Dermis blood vessel endothelial cell (primary cell): ENCODE measurements around the gene KCNC1. TPM values are rescaled to one million over a fixed set of nuclear protein-coding genes. Genes with fewer than 3 reads are reported as not detected.

Source experiments
- DNase-seq: peaks from one replicate; pipeline ENCODE4 v3.0.0; 2010
- total RNA-seq: library from RNA; depleted of rRNA; stranded (reverse); fragments of >200 nt; gene quantifications from 2 replicates; pipeline ENCODE4 v1.2.3, GENCODE V29; 2014

KCNC1 gene
- total RNA-seq, 1 donor from 2014 or later: not detected

DNA sequence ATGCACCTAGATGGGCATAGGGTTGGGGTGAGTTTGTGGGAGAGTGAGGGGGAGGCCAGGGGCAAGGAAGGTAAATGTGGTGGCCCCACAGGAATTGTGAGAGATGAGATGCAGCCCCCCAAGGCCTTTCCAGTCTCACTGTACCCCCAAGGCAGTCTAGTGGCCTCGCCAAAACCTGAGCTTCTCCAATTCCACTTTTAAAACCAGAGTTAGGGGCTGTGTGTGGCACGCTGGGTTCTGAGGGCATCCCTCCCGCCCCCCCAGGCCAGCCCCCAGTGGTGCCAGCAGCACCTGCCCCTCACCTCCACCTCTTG lies 40.4 kb downstream of the KCNC1 start:
- DNase-seq: no peak

DNA sequence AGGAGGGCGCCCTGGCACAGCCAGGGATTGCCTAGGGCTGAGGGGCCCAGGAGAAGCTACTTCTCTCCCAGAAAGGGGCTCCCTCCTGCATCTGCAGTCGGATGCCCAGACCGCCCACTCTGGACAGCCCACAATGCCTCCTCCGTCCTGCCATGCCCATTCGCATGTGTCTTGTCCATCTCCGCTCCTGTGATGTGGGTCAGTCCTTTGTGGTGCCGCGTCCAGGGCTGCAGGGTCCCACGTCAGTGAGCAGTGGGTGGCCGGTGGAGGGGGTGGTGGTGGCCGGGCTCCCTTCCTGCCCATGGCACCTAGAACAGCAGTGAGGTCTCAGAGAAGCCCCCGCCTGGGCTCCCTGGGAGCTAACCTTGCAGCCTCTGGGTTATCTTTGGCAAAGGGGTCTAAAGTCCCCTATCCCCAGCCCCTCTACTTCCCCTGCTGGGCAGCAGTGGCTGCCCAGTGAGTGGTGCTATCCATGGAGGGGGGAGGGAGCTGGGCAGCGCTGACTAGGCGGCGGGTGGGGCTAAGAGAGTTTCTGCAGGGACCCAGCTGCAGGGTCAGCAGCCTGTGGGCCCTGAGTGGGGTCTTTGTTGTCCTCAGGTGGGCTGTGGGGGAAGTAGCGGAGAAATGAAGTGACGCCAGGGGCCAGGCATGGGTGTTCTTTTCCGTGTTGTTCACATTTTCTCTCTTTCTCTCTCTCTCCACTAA lies 41.1 kb downstream of the KCNC1 start:
- no peak for DNase-seq

DNA sequence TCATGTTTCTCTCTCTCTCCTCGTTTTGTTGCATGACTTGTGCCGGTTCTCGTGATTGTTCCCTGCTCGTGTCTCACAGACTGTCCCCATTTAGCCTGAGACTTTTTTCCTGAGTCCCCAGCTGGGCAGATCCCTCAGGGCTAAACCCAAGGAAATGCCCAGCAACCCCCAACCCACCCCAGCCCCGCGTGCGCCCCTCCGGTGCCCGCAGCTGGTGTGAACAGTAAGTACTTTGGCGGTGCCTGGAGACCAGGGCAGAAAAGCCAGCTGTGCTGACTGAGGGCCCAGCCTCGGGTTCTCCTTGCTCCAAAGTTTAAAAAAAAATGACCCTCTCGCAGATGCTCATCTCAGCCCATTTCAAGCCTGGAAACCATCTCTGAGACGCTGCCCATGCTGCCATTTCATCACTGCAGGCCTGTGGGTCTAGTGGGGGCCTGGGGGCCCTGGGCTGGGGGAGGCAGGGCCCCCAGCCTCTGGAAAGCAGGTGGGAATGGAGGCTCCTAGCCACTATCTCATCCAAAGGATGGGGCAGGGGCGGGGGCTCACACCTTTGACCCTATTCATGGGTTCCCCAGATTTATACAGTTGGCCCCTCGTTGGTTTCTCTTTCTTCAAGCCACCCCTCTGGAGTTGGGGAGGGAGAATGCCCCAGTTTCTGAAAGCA lies 41.8 kb downstream of the KCNC1 start:
- no peak for DNase-seq

DNA sequence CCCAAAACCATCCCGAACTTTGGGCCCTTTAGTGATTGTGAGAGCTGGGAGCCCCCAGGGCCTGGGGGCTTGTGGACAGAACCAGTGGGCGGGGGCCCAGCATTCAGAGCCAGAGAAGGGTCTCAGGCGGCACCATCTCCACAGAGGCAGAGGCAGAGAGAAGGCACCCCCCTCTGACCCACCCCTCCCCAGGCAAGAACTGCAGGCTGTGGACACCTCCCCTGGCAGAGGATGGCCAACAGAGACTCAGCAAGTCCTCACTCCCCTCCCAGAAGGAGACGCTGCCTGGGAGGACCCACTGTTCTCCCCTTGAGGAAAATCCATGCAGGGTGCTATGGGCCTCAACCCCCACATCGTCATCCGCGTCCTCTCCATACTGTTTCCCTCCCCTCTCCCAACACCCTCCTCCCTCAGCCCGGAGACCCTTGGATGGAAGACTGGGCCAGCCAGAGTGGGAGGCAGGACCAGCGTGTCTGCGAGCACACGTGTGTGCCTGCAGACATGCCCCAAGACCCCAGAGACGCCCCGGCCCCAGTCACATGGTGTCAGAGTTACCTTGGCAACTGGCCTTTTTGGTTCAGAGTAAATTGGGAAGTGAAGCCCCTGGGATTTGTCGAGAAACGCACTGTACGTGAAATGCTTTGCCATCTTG lies 42.6 kb downstream of the KCNC1 start:
- no peak for DNase-seq

DNA sequence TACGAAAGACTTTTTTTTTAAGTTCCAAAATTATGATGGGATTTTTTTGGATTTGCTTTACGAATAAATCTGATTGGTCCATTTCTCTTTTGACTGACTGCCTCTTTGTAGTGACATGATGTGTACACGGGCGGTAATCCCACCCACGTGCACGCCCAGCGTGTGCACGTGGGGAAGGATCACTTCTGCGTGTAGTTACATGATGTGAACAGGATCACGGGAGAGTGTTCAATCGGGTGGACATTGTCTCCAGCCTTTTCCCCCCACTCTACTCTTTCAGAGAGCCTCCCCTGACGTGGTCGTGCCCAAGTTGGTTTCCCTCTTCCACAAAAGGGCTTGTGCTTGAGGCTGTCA lies 43.1 kb downstream of the KCNC1 start:
- DNase-seq: no peak

DNA sequence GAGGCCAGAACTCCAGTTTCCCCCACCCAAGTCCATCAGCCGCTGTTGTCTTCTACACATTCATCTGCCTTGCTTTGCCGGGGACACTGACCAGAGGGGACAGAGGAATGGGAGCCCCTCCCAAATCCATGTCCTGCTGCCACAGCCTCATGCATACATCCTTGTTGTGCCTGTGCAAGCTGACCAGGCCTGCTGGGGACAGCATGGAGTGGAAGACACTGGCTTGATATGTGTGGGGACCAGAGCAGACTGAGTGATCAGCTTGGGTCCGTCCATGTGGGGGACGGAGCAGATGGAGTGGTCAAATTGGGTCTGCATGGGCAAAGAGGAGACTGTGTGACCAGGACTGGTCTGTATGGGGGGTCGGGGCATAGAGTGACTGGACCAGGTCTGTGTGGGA lies 43.8 kb downstream of the KCNC1 start:
- no peak for DNase-seq

DNA sequence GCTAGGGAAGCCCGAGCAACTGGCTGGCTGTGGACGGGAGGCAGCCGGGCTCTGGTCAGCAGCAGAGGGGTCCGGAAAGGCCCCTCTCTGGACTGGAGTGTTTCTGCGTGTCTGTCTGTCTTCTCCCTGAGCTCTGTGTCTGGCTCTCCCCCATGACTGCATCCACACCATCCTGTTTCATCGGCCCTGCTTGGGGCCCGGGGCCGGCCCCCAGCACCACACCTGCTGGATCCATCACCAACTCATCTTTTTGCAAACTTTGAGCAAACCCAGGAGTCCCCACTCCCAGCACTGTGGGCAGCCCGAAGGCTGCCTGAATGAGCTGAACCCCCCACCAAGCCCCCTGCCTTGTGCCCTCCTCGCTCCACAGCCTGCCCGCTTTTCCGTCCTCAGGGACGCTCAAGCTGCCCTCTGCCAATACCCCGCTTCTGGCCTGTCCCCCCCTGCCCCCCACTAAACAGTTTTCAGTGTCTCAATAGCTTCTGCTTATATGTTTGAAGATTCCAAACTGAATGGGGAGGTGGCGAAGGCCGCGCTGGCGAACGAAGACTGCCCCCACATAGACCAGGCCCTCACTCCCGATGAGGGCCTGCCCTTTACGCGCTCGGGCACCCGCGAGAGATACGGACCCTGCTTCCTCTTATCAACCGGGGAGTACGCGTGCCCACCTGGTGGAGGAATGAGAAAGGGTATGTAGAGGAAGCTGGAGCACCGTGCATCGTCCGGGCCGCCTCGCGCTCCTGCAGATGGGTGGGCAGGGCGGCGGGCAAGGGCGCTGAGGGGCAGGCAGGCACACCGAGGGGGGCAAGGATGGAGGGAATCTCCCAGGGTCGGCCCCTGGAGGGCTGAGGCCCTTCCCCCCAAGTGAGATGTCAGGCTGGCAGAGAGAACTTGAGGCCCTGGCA lies 44.6 kb downstream of the KCNC1 start:
- DNase-seq: no peak

DNA sequence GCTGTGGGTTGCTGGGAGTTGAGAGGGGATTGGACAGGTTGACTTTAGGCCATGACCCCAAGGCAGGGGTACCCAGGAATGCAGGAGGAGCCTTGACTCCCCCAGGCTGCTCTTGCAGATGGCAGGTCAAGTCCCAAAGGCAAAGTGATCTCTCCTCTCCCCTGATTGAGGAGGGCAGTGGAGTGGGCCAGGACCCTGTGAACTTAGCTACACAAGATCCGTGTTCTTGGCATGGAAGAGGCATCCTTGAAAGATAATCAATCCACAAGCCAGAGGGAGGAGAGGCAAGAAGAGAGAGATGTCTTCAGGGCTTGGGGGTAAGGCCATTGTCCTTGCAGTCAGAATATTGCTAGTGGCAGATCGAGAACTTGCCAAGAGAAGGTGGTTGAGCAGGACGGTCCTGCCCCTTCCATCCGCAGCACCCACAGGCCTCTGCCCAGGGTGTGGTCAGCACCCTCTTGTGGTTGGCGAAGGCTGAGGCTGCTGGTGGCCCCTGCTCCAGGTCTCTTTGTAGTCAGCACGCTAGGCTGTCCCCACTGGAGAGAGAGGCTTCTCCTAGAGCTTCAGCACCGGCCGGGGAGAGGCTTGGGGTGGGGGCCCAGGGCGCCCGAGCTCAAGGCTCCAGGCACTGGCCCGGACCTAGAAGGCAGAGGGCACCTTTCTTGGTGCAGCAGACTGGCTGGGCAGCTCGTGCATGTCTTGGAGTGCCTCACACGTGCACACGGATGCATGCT lies 45.4 kb downstream of the KCNC1 start:
- DNase-seq: no peak

DNA sequence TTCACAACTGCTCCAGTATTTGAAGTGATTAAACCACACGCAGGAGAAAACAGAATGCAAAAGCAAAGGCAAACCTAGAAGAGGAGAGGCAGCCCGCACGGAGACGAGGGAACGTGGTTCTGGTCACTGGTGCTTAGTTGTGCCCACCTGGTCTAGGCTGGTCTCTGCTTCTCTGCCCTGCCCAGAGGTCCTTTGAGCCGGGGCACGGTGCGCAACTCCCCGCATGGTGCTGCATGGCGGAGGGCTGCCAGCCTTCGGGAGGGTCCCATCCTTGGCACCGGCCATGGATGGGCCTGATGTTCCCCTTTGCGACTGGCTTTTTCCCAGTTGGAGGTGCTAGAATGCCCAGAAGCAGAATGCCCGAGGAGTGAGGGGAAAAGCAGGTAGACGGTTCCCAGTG lies 46.1 kb downstream of the KCNC1 start:
- no peak for DNase-seq

DNA sequence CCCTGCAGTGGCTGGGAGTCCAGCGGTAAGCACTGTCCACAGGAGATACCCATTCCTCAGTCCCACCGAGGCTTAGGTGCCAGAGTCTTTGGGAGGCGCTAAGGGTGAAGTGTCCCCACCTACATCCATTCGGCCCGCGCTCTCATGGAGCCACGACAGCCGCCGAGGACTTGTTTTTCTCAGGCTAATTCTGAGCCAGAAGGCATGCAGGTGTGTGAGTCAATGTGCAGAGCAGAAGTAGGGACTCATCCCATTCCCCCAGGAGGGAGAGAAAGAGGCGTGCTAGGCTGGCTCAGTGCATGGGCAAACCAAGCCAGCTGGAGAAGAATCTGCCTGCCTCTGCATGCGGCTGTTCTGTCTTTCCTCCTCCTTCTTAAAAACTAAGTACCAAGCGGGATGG lies 46.6 kb downstream of the KCNC1 start:
- no peak for DNase-seq

DNA sequence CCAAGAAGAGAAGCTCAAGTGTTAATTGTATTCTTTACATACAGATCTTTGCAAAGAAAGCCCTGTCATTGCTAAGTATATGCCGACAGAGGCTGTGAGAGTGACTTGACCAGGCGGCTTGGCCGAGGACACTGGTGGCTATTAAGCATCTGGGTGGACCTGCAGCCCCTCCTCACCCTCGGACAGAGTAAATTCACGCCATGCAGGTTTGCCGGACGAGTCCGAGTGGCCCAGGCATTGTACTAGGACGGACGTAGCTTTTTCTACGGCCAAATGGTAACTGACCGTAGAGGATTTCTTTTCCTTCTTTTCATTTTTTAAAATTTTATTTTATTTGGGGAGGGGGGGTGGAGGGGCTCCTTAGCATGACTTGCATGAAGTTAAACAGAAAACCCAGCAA lies 47.0 kb downstream of the KCNC1 start:
- DNase-seq: no peak

DNA sequence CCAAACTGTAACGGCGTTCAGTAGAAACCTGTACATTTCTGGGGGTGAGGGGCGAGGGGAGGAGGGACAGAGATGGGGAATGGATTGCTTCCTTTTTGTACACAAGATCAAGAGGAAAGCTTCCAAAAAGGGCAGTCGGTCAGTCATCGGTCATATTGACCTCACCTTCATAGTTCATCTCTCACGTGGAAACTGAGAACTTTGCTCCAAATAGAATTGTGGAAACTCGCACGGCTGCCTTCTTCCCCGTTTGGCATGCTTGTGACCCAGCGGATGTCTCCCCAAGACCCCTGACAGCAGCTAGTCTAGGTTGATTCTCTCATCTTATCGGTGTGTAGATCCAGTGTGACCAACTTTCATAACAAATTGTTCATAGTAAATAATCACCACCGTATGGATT lies 47.6 kb downstream of the KCNC1 start:
- DNase-seq: no peak

DNA sequence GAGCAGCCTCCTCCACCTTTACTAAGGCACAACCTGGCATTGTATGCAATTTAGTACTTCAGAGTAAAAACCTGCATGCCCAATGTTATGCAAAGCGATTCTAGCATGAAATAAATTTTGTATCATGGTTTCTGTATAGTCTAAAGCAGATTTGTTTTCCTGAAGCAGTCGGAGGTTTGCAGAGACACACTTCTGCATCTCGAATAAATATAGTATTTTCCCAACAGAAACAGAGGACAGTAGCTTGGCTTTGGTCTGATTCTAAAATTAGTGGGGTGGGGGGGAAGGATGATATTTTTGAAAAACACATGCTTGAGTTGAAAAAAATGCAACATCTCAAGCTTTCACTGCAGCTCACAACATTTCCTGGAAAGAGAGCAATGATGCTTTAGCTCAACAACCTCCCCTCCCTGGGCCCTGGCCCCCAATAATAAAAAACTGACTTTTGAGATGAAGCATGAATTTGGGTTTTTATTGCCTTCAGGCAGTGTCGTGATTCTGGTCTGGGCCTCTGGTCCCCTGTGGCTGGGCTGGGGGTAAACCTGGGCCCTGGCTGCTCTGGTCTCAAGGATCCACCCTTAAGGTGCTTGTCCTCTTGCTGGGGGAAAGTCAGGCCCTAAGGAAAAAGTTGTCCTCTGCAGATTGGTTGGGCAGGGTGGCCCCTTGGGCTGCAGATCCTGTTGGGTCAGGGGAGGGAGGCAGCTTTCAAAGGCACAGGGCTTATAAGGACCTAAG lies 48.2 kb downstream of the KCNC1 start:
- DNase-seq: no peak

DNA sequence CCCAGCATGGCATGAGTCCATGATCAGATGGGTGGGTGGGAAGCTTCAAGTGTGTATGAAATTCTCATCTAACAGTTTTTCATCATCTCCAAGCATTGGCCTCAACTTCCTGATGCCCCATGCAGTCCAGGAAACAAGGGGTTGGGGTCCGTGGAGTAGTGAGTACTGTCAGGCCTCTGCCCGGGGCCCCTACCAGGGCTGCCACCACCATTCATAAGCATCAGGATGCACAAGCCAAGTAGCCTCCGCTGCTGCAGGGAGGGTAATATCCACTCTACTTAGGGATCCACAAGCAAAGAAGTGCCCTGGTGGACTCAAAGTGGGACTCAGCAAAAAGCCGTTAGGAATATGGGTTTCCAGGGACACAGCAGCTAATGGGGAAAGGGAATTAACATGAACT lies 49.3 kb downstream of the KCNC1 start:
- no peak for DNase-seq

DNA sequence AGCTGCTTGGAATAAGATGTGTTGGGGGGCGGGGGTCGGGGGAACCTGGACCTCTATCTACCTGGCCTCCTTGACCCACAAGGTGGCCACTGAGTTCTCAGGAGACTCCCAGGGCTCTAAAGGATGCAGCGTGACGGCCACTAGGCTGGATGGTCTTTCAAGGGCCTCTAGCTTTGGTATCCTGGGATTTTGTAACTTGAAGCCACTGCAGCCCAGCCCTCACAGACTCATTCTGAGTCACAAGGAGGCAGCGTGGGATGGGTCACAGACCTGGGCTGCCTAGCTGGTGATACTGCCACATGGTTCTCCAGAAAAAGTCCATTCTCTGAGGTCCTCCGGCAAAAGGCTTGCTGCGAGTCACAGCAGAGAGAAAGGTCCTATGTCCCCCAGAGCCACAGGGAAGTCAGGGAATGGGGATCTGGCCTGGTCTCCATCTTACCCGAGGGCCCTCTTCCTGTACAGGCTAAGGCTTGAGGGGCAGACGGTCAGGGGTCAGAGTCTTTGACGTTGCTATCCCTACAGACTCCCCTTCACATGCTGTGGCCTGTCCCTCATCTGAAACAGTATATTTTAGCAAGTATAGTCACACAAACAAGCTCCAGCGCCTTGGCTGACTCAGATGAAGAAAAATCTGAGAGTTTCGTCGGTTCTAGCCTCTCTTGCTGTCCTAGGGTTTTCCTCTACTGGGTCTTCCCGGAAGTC lies 52.4 kb downstream of the KCNC1 start:
- DNase-seq: no peak

DNA sequence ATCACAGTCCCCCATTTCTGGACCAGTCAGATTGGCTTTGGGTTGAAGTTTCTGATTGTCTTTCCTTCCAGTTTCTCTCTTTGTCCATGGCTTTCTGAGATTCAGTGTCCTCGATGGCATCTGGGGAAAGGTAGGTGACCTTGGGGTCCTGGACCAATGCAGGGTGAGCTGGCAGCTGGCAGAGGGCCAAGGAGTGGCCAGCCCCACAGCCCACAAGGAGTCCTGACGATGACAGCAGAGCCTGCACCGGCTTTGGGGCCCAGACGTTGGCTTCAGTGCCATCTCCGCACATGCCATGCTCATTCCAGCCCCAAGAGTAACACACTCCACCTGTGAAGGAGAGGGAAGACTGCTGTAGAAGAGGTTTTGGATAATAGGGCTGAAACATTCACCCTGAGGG lies 53.5 kb downstream of the KCNC1 start:
- no peak for DNase-seq

DNA sequence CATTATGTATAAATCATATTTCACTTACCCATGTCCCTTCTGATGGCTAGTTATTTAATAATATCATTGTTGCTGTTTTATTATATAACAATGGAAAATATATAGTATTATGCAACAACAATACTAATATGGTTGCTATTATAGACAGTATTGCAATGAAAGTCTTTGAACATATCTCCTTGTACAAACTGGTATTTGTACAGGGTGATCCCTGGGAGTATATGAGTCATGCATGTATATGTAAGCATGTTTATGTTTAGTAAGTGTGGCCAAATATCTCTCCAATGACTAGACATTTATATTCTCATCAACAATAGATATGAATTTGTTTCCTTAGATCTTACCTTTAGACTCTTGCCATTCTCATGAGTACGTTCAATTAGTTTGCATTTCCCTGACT lies 55.9 kb downstream of the KCNC1 start:
- no peak for DNase-seq

DNA sequence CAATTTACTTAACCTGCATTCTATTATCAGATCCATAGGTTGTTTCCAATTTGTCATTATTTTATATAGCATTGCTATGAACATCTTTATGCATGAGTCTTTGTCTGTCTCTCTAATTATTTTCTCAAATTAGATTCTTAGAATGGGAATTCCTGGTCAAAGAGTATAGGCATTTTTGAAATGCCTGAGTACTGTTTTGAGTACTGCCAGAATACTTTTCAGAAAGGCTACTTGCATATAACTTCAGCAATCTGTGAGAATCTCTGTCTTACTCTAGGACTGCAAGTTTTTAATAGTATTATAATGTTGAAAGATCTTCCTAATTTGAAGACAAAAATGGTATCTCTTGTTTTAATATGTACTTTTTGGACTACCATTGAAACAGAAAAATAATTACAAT lies 56.6 kb downstream of the KCNC1 start:
- DNase-seq: no peak

DNA sequence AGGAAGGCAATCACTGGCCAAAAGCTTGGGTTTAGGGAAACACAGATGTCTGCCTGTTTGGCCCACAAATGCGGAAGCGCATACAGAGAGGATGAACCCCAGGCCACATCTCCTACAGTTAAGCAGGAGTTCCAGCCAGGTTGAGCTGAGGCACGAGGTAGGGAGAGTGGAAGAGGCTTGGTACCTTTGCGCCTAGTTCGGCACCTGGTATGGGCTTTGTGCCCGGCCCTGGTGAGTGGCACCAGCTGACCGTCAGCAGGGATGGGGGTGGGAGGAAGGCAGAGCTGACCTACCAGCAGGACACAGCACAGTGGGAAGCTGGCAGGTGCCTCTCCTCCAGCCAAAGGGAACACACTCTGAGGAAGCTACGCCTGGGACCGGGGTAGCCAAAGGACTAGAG lies 57.6 kb downstream of the KCNC1 start:
- DNase-seq: no peak

DNA sequence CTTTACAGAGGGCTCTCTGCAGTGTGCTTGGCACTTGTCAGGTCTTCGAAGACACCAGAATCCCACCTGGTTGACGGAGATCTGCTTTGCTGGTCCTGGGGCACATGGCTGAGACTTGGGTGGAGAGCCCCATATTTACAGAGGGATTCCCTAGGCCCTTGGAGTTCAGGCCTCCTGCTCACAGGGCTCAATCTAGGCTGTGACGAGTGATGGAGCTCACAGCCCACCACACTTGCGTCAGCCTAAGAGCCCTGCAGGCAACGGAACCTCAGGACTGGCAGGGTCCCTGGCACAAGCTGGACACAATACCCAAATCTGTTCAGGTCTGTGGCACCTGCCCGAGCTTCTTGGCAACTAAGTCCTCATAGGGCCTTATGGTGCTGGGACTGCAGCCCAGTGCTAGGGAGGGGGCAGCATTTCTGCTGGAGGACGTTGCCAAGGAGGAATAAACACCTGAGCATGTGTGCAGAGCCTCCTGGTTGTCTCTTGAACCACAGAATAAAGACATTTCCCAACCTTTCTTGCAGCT lies 59.1 kb downstream of the KCNC1 start:
- no peak for DNase-seq

DNA sequence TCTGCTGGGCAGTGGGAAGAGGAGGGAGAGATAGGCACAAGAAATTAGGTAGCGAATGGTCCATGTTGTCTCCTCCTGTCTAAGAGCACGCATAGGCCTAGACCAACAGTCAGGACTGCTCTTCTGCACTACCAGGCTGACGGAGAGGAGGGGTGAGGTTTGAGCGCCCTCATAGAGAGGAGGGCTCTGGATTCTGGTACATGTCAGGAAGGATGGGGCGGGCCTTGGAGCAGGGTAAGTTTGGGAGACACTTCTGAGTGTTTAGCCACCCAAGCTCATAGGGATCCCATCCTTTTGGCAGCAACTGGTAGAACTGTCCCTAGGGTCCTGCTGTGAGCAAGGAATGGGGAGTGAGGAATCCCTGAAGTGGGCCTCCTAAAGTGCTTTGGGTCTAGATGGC lies 60.4 kb downstream of the KCNC1 start:
- no peak for DNase-seq
